ENCODE data around the gene NRXN3.

Gene NRXN3

DNA sequence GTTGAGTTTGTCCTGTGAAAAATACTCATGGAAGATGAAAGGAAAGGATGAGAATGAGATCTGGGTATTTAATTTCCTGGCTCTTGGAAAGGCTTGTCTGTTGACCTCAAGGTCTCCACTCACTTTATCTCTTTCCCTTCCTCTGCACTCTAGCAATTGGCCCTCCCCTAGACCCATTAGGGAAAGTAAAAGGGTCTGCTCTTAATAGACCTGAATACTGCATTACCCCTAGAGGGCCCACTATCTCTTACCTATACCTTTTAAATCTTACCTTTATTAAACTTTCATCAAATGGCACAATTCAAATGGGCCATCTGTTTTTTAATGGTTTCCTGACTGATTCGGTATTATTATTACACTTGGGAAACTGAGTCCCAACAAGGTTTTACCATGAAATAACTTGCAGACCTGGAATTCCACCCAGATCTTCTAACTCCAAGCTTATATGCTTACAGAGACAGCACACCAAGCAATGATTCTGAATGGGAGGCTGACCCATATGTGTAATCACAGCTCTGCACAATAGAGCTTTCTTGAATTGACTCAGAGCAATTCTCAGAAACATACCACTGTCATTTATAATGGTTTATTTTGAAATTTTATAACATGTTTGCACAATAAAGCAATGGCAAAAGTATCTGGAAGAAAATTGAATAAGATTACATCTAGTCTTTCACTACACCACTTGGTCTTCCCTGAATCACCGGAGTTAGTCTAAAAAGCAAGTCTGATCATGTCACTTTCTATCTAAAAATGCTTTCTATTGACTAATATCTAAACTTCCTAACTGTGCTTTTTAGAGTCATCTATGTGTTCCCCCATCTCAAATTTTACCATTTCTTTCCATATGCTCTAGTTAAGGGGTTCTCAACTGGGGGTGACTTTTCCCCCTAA, 618.5 kb downstream of the NRXN3 start:
- Histone ChIP-seq H3K4me2 (ENCODE audit: low read length) (no peak overlapping the region), H3K4me3 (ENCODE audit: low read length) (no peak overlapping the region), H3K9ac (ENCODE audit: low read depth, low read length) (no peak overlapping the region), H3K4me1 (ENCODE audit: control insufficient read depth, insufficient read depth, low read length) (no peaks in the 10 kb centered on the region), H3K27me3 (ENCODE audit: control insufficient read depth, insufficient read depth, low read length) (no peaks in the 10 kb centered on the region), H3K36me3 (ENCODE audit: insufficient read depth, low read length) (no peaks in the 10 kb centered on the region), H3K9me3 (replicated peaks; ENCODE audit: low read length) (no peaks in the 10 kb centered on the region)

DNA sequence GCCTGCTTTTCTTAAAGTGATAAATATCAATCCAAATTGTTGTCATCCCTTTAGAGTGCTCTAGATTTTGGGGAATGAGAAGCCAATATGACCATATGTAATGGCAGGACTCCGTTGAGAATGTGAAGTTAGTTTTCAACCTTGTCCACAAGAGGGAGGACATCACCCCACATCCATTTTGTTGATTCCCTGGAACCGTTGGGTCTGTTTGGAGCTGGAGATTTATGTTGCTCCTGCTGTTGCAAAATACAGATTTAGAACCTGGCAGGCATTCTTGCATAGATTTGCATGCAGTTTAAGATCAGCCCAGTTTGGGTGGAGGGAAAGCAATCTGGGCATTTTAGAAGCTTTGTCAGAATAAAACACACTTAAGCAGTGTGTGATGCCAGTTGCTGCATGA, 620.1 kb downstream of the NRXN3 start:
- no peaks in the 10 kb centered on the region for H3K9me3 ChIP-seq (replicated peaks; ENCODE audit: low read length)
- H3K4me3 ChIP-seq (ENCODE audit: low read length), result no peak overlapping the region
- no peaks in the 10 kb centered on the region for H3K27me3 ChIP-seq (ENCODE audit: control insufficient read depth, insufficient read depth, low read length)
- H3K9ac ChIP-seq (ENCODE audit: low read depth, low read length), result no peak overlapping the region
- no peaks in the 10 kb centered on the region for H3K36me3 ChIP-seq (ENCODE audit: insufficient read depth, low read length)
- no peaks in the 10 kb centered on the region for H3K4me1 ChIP-seq (ENCODE audit: control insufficient read depth, insufficient read depth, low read length)
- H3K4me2 ChIP-seq (ENCODE audit: low read length), result no peak overlapping the region

DNA sequence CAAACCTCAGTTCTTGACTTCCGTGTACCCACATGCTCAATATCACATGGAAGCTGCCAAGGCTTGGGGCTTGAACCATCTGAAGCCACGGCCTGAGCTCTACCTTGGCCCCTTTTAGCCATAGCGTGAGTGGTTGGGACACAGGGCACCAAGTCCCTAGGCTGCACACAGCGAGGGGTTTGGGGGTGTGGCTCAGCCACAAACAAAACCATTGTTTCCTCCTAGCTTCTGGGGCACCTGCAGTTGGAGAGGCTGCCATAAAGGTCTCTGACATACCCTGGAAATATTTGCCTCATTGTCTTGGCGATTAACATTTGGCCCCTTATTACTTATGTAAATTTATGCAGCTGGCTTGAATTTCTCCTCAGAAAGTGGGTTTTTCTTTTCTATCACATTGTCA, 628.6 kb downstream of the NRXN3 start:
- Histone ChIP-seq H3K9ac (ENCODE audit: low read depth, low read length) (no peak overlapping the region), H3K36me3 (ENCODE audit: insufficient read depth, low read length) (no peaks in the 10 kb centered on the region), H3K4me2 (ENCODE audit: low read length) (no peak overlapping the region), H3K27me3 (ENCODE audit: control insufficient read depth, insufficient read depth, low read length) (no peaks in the 10 kb centered on the region), H3K9me3 (replicated peaks; ENCODE audit: low read length) (no peaks in the 10 kb centered on the region), H3K4me1 (ENCODE audit: control insufficient read depth, insufficient read depth, low read length) (no peaks in the 10 kb centered on the region), H3K4me3 (ENCODE audit: low read length) (no peak overlapping the region)

DNA sequence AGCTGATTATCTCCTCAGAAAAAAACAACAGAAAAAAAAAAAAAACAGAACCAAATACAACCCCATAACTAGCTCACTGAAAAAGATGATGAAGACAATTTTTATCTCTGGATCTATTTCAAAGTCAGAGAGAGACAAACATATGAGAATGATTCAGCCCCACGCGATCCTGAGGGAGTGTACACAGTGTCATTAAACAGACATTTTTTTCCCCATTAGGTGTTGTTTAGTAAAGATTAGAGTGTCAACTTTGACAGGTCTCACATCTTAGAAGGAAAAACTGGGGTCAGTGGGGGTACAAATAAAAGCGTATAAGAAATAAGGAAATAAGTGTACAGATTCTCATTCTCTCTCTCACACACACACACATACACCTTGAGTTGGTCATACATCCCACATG, 635.4 kb downstream of the NRXN3 start:
- Histone ChIP-seq H3K4me3 (ENCODE audit: low read length) (no peak overlapping the region), H3K9ac (ENCODE audit: low read depth, low read length) (no peak overlapping the region), H3K36me3 (ENCODE audit: insufficient read depth, low read length) (no peaks in the 10 kb centered on the region), H3K27me3 (ENCODE audit: control insufficient read depth, insufficient read depth, low read length) (no peaks in the 10 kb centered on the region), H3K4me1 (ENCODE audit: control insufficient read depth, insufficient read depth, low read length) (no peaks in the 10 kb centered on the region), H3K4me2 (ENCODE audit: low read length) (no peak overlapping the region), H3K9me3 (replicated peaks; ENCODE audit: low read length) (no peaks in the 10 kb centered on the region)

DNA sequence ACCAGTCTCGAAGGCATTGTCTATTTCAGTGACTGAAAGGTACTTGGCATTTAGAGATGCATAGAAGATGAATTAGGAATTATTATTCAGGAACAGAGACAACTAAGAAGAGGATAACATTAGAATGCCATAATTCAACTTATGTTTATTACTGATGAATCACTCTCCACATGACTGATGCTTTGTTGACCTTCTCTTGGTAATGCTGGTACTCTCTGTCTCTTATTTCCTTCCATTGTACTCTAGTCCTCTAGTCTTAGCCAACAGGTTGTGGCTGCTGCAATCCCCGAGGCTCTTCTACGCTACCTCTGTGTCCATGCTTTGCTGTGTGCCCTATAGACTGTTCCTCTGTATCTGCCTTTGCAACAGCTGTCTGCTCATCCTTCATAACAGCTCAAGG, 652.9 kb downstream of the NRXN3 start:
- no peaks in the 10 kb centered on the region for H3K9me3 ChIP-seq (replicated peaks; ENCODE audit: low read length)
- H3K9ac ChIP-seq (ENCODE audit: low read depth, low read length), result no peak overlapping the region
- H3K27me3 ChIP-seq (ENCODE audit: control insufficient read depth, insufficient read depth, low read length), result no peaks in the 10 kb centered on the region
- H3K4me1 ChIP-seq (ENCODE audit: control insufficient read depth, insufficient read depth, low read length), result no peaks in the 10 kb centered on the region
- no peaks in the 10 kb centered on the region for H3K36me3 ChIP-seq (ENCODE audit: insufficient read depth, low read length)
- H3K4me2 ChIP-seq (ENCODE audit: low read length), result no peak overlapping the region
- H3K4me3 ChIP-seq (ENCODE audit: low read length), result no peak overlapping the region

DNA sequence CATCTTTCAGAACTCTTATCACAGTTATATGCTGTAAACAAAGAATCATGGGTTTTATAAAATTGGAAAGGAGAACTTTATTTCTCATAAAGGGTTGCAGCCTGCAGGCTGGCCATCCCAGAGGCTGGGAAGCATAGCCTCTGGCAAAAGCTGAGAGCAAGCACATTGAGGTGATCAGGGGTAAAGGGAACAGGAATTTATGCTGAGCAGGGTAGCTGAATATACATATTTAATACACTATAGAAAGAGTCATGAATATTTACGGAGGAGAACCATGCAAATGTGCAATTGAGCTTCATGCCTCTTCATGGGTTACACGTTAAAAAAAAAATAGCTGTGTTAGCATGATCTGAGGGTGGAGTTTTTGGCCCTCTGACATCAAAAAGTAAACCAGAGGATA, 653.3 kb downstream of the NRXN3 start:
- no peaks in the 10 kb centered on the region for H3K27me3 ChIP-seq (ENCODE audit: control insufficient read depth, insufficient read depth, low read length)
- H3K4me3 ChIP-seq (ENCODE audit: low read length), result no peak overlapping the region
- H3K36me3 ChIP-seq (ENCODE audit: insufficient read depth, low read length), result no peaks in the 10 kb centered on the region
- no peak overlapping the region for H3K4me2 ChIP-seq (ENCODE audit: low read length)
- no peak overlapping the region for H3K9ac ChIP-seq (ENCODE audit: low read depth, low read length)
- no peaks in the 10 kb centered on the region for H3K4me1 ChIP-seq (ENCODE audit: control insufficient read depth, insufficient read depth, low read length)
- H3K9me3 ChIP-seq (replicated peaks; ENCODE audit: low read length), result no peaks in the 10 kb centered on the region

DNA sequence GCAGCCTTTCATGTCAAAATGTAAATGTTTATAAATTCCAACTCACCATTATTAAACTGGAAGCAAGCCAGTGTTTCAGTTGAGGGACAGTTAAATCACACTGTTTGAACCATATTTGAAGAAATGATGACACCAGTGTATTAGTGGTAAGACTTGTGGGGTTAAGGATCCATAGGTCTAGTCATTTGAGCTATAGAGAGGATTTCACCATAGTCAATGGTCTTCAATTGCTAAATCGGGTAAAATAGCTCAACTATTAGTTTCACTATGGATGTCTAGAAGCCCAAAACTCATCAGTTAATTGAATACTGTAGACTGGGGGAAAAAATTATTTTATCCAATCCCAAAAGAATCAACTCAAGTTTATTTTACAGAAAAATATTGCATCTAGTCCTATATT, 659.1 kb downstream of the NRXN3 start:
- H3K36me3 ChIP-seq (ENCODE audit: insufficient read depth, low read length), result no peaks in the 10 kb centered on the region

DNA sequence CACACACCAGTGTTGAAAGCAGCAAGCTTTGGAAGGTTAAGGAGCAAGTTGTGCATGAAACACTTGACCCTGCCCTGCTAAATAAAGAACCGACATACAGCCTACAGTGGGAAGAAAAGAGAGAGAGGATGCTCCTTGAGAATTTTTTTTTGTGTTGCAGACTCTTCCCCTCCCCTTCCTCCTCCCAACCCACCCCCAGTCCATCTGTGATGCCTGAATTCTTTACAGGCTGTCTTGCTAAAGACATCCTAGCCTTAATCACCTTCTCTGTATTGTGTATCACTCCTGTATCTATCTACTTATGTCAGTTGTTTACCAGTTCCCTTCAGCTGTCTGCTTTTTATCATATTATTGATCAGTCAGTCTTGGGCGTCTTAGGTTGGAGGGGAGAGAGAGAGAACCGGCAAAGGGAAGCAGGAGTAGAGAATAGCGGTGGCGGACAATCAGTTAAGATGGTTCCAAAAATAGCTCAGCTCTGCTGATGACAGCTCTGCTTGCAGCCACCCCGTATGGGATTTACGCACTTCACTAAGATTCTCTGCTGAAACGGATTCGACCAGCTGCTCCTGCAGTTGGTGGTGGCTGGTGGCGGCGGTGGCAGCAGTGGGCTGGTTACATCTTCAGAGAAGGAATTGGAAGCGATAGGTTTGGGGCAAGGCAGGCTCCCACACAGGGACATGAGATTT, 664.7 kb downstream of the NRXN3 start:
- H3K9me3 ChIP-seq (replicated peaks; ENCODE audit: low read length), result no peaks in the 10 kb centered on the region
- peaks cover 9% of the 10 kb centered on the region for H3K27me3 ChIP-seq (ENCODE audit: control insufficient read depth, insufficient read depth, low read length)
- H3K36me3 ChIP-seq (ENCODE audit: insufficient read depth, low read length), result no peaks in the 10 kb centered on the region
- H3K4me3 ChIP-seq (ENCODE audit: low read length), result no peak overlapping the region
- no peak overlapping the region for H3K9ac ChIP-seq (ENCODE audit: low read depth, low read length)
- no peaks in the 10 kb centered on the region for H3K4me1 ChIP-seq (ENCODE audit: control insufficient read depth, insufficient read depth, low read length)
- no peak overlapping the region for H3K4me2 ChIP-seq (ENCODE audit: low read length)

More for the DNA sequence above, 659.1 kb downstream of the NRXN3 start:
- Histone ChIP-seq H3K4me3 (ENCODE audit: low read length) (no peak overlapping the region), H3K27me3 (ENCODE audit: control insufficient read depth, insufficient read depth, low read length) (no peaks in the 10 kb centered on the region), H3K9me3 (replicated peaks; ENCODE audit: low read length) (no peaks in the 10 kb centered on the region), H3K9ac (ENCODE audit: low read depth, low read length) (no peak overlapping the region), H3K4me1 (ENCODE audit: control insufficient read depth, insufficient read depth, low read length) (no peaks in the 10 kb centered on the region), H3K4me2 (ENCODE audit: low read length) (no peak overlapping the region)

DNA sequence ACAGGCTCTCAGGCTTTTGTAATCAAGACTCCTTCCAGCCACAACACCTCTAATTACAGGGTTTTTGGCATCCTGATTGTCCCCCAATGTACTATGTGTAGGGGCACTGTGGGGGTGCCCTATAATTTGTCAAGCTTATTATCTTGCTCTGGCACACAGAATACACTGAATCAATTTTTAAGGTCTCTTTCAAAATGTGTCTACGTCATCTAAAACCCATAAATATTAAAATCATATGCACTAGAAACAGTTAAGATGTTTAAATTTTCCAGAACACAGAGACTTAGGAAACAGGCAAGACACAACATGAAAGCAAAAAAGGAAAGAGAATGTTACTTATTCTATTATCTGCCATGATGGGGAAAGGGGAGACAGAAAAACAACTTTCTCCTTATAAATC, 665.7 kb downstream of the NRXN3 start:
- Histone ChIP-seq H3K27me3 (ENCODE audit: control insufficient read depth, insufficient read depth, low read length) (peaks cover 9% of the 10 kb centered on the region), H3K4me1 (ENCODE audit: control insufficient read depth, insufficient read depth, low read length) (no peaks in the 10 kb centered on the region), H3K4me3 (ENCODE audit: low read length) (no peak overlapping the region), H3K9ac (ENCODE audit: low read depth, low read length) (no peak overlapping the region), H3K4me2 (ENCODE audit: low read length) (no peak overlapping the region), H3K9me3 (replicated peaks; ENCODE audit: low read length) (no peaks in the 10 kb centered on the region), H3K36me3 (ENCODE audit: insufficient read depth, low read length) (no peaks in the 10 kb centered on the region)

DNA sequence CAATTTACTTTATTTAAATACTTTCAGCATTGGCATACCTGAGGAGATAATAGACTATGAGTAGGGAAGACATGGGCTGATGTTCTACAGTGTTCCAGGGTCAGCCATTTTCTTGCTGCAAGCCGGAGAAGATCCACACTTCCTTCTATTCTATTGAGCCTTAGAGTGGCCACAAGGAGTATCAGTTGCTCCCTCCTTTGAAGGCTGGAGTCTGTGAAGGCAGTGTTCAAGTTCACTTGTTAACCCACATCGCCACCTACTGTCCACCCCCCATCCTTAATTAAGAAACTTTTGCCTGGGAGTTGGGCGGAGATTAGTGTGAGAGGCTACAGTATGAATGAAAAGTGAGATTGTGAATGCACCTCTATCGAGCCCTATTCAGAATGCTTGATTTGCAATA, 666.6 kb downstream of the NRXN3 start:
- H3K9me3 ChIP-seq (replicated peaks; ENCODE audit: low read length), result no peaks in the 10 kb centered on the region
- no peaks in the 10 kb centered on the region for H3K36me3 ChIP-seq (ENCODE audit: insufficient read depth, low read length)

DNA sequence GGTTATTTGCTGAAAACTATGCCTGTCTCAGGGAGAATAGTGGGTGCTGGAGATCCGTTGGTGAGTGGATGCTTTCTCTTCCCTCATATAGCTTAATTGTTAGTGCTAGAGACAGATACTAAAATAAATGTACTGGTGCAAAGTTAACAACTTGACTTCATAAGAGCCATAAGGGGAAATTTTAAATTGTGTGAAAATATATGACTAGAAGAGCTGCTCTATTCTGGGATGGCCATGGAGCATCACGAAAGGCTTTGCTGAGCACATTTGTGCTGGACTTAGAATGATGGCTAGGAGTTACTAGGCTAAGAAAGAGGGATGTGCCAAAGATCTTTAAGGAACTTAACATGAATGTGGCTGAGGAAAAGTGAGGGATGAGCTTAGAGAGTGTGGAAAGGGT, 668.8 kb downstream of the NRXN3 start:
- Histone ChIP-seq H3K4me3 (ENCODE audit: low read length) (no peak overlapping the region), H3K4me2 (ENCODE audit: low read length) (no peak overlapping the region), H3K9ac (ENCODE audit: low read depth, low read length) (no peak overlapping the region), H3K36me3 (ENCODE audit: insufficient read depth, low read length) (no peaks in the 10 kb centered on the region), H3K27me3 (ENCODE audit: control insufficient read depth, insufficient read depth, low read length) (peaks cover 9% of the 10 kb centered on the region), H3K4me1 (ENCODE audit: control insufficient read depth, insufficient read depth, low read length) (no peaks in the 10 kb centered on the region), H3K9me3 (replicated peaks; ENCODE audit: low read length) (no peaks in the 10 kb centered on the region)

More for the DNA sequence above, 666.6 kb downstream of the NRXN3 start:
- no peak overlapping the region for H3K9ac ChIP-seq (ENCODE audit: low read depth, low read length)
- no peaks in the 10 kb centered on the region for H3K4me1 ChIP-seq (ENCODE audit: control insufficient read depth, insufficient read depth, low read length)
- H3K4me2 ChIP-seq (ENCODE audit: low read length), result no peak overlapping the region
- peaks cover 9% of the 10 kb centered on the region for H3K27me3 ChIP-seq (ENCODE audit: control insufficient read depth, insufficient read depth, low read length)
- no peak overlapping the region for H3K4me3 ChIP-seq (ENCODE audit: low read length)

DNA sequence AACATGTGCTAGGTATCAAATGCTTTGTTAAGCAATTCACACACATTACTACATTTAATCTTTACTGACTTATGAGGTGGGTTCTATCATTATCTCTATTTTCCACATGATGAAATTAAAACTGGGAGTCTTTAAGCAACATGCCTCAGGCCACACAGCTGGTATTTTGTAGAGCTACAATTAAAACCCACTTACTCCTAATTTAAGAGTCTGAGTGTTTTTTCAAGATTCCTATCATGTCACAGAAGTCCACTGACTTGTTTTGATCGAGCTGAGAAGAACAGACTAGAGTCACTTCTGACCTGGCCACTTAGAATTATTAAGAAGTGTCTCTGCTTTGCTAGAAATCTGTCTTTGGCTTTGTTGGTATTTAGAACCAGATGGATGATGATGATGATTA, 670.7 kb downstream of the NRXN3 start:
- Histone ChIP-seq H3K4me2 (ENCODE audit: low read length) (no peak overlapping the region), H3K9me3 (replicated peaks; ENCODE audit: low read length) (no peaks in the 10 kb centered on the region), H3K36me3 (ENCODE audit: insufficient read depth, low read length) (no peaks in the 10 kb centered on the region), H3K9ac (ENCODE audit: low read depth, low read length) (no peak overlapping the region), H3K4me1 (ENCODE audit: control insufficient read depth, insufficient read depth, low read length) (no peaks in the 10 kb centered on the region), H3K27me3 (ENCODE audit: control insufficient read depth, insufficient read depth, low read length) (no peaks in the 10 kb centered on the region), H3K4me3 (ENCODE audit: low read length) (no peak overlapping the region)
